ENCODE data around the gene FHL5. TPM values are rescaled to one million over a fixed set of nuclear protein-coding genes. Genes with fewer than 3 reads are reported as not detected.

Gene FHL5
- total and polyA plus RNA-seq, 7 donors: 0.60 to 12.7 (median 6.8) TPM; not detected in 1

DNA sequence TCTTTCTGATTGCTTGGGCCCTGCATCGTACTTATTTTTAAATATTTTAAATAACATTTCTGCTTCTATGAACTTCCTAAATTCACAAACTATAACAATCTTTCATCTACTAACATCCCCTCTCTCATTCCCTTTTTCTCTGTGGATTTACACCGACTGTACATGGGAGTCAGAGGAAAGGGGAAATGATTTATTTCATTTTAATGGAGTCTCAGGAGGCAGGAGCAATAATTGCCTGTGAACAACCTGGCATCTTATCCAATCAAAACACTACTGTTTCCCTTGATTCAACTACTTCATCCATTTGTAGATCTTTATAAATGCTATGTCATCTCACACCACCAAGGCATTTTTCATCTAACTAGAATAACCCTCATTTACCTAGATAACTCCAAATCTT lies 89.6 kb downstream of the FHL5 start:
- H3K27ac ChIP-seq: no peak overlapping the region
- no peak overlapping the region for H3K4me3 ChIP-seq
- H3K27me3 ChIP-seq: no peaks in the 10 kb centered on the region
- no peak for DNase-seq
- TF ChIP-seq EP300 (IDR thresholded peaks at IDR 0.05) (no peak), POLR2AphosphoS5 (IDR thresholded peaks at IDR 0.05) (no peak), POLR2A (IDR thresholded peaks at IDR 0.05) (no peak)
- TF ChIP-seq, protein P1, sequence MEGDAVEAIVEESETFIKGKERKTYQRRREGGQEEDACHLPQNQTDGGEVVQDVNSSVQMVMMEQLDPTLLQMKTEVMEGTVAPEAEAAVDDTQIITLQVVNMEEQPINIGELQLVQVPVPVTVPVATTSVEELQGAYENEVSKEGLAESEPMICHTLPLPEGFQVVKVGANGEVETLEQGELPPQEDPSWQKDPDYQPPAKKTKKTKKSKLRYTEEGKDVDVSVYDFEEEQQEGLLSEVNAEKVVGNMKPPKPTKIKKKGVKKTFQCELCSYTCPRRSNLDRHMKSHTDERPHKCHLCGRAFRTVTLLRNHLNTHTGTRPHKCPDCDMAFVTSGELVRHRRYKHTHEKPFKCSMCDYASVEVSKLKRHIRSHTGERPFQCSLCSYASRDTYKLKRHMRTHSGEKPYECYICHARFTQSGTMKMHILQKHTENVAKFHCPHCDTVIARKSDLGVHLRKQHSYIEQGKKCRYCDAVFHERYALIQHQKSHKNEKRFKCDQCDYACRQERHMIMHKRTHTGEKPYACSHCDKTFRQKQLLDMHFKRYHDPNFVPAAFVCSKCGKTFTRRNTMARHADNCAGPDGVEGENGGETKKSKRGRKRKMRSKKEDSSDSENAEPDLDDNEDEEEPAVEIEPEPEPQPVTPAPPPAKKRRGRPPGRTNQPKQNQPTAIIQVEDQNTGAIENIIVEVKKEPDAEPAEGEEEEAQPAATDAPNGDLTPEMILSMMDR (IDR thresholded peaks at IDR 0.05): no peak
- intact Hi-C loops (cut with DNase I): no loop called here
- no peaks in the 10 kb centered on the region for H3K36me3 ChIP-seq
- 85 to 88% methylated on average over 2 of the region's 2 CpGs for WGBS, 2 donors
- H3K9me3 ChIP-seq: no peaks in the 10 kb centered on the region
- H3K4me1 ChIP-seq: no peaks in the 10 kb centered on the region

DNA sequence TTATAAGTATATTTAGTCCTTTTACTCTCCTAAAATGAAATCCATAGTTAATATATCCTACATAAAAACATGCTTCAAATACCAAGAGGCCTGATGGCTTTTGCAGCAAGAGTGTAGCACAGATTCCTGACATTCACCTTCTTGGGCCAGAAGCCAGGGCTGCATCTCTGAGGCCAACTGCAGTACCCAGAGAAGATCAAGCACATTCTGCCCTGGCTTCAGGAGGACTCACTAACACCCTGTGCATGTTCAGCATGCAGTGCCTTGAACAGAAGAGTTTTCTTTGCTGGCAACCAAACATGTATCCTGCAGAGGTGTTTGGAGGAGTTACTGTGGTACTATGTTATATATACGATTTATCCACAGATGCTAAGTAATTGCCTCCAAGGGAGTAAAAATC lies 90.3 kb downstream of the FHL5 start:
- intact Hi-C loops (cut with DNase I): no loop called here
- TF ChIP-seq, protein P1 (IDR thresholded peaks at IDR 0.05): no peak
- TF ChIP-seq POLR2AphosphoS5 (IDR thresholded peaks at IDR 0.05) (no peak), POLR2A (IDR thresholded peaks at IDR 0.05) (no peak), EP300 (IDR thresholded peaks at IDR 0.05) (no peak)
- H3K36me3 ChIP-seq: no peaks in the 10 kb centered on the region
- H3K4me1 ChIP-seq: no peaks in the 10 kb centered on the region
- H3K27ac ChIP-seq: no peak overlapping the region
- H3K4me3 ChIP-seq: no peak overlapping the region
- DNase-seq: no peak
- no peaks in the 10 kb centered on the region for H3K27me3 ChIP-seq
- 89 to 98% methylated on average over 1 of the region's 1 CpG for WGBS, 2 donors
- H3K9me3 ChIP-seq: no peaks in the 10 kb centered on the region

DNA sequence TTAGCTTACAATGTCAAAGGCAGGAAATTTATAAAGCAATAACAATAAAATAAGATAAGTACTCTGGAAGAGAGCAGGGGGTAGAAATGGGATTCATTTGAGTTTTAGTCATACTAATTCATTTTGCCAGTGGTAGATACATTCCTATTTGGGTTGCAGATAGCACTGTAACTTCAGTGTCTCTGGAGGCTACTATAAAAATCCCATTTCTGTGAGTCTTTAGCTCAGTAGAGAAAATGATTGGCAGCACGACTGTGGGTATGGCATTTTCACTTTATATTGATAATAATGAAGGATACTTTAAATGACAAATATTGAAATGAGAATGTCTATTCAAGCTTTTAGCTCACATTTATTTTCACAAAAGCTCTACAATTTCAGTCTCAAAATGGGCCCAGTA lies 93.6 kb downstream of the FHL5 start:
- Histone ChIP-seq H3K36me3 (no peaks in the 10 kb centered on the region), H3K9me3 (no peaks in the 10 kb centered on the region), H3K4me1 (no peaks in the 10 kb centered on the region), H3K4me3 (no peak overlapping the region), H3K27ac (no peak overlapping the region), H3K27me3 (no peaks in the 10 kb centered on the region)
- intact Hi-C loops (cut with DNase I): no loop called here
- TF ChIP-seq, protein P1 (IDR thresholded peaks at IDR 0.05): no peak
- TF ChIP-seq EP300 (IDR thresholded peaks at IDR 0.05): no peak
- no peak for TF ChIP-seq POLR2AphosphoS5 (IDR thresholded peaks at IDR 0.05)
- TF ChIP-seq POLR2A (IDR thresholded peaks at IDR 0.05): no peak
- DNase-seq: no peak
- 72 to 83% methylated on average over 1 of the region's 1 CpG for WGBS, 2 donors

- no peaks in the 10 kb centered on the region for H3K36me3 ChIP-seq
- DNase-seq: no peak
- intact Hi-C loops (cut with DNase I): no loop called here
- 71 to 76% methylated on average over 5 of the region's 5 CpGs for WGBS, 2 donors
- no peaks in the 10 kb centered on the region for H3K9me3 ChIP-seq
- H3K4me3 ChIP-seq: no peak overlapping the region
- no peak overlapping the region for H3K27ac ChIP-seq
- TF ChIP-seq, protein P1 (IDR thresholded peaks at IDR 0.05): no peak
- TF ChIP-seq POLR2A (IDR thresholded peaks at IDR 0.05): no peak
- no peak for TF ChIP-seq POLR2AphosphoS5 (IDR thresholded peaks at IDR 0.05)
- no peak for TF ChIP-seq EP300 (IDR thresholded peaks at IDR 0.05)
- H3K27me3 ChIP-seq: no peaks in the 10 kb centered on the region
- no peaks in the 10 kb centered on the region for H3K4me1 ChIP-seq
Measured at GRCh38 chr6:96657344-96657743, 94.4 kb downstream of the FHL5 start.

DNA sequence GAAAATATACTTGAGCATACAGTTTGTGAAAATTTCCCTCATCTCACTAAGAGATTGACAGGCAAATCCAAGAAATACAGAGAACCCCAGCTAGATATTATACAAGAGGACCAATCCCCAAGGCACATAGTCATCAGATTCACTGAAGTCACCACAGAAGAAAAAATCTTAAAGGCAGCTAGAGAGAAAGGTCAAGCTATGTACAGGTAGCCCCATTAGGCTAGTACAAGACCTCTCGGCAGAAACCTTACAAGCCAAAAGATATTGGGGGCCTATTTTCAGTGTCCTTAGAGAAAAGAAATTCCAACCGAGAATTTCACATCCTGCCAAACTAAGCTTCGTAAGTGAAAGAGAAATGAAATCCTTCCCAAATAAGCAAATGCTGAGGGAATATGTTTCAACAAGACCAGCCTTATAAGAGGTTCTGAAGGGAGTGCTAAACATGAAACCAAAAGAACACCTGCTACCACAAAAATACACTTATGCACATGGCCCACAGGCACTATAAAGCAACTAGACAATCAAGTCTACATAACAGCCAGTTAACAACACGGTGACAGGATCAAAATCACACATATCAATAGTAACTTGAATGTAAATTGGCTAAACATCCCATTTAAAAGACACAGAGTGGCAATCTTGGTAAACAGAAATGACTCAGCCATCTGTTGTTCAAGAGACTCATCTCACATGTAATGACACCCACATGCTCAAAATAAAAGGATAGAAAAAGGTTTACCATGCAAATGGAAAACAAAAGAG lies 96.3 kb downstream of the FHL5 start:
- intact Hi-C loops (cut with DNase I): no loop called here
- H3K36me3 ChIP-seq: no peaks in the 10 kb centered on the region
- H3K4me3 ChIP-seq: no peak overlapping the region
- no peaks in the 10 kb centered on the region for H3K27me3 ChIP-seq
- 83 to 84% methylated on average over 4 of the region's 4 CpGs for WGBS, 2 donors
- H3K9me3 ChIP-seq: no peaks in the 10 kb centered on the region
- DNase-seq: no peak
- no peaks in the 10 kb centered on the region for H3K4me1 ChIP-seq
- no peak overlapping the region for H3K27ac ChIP-seq
- no peak for TF ChIP-seq POLR2A (IDR thresholded peaks at IDR 0.05)
- no peak for TF ChIP-seq POLR2AphosphoS5 (IDR thresholded peaks at IDR 0.05)
- TF ChIP-seq, protein P1 (IDR thresholded peaks at IDR 0.05): no peak
- no peak for TF ChIP-seq EP300 (IDR thresholded peaks at IDR 0.05)

All from sigmoid colon (tissue), 7 donors.